Memory B cell (primary cell): ENCODE results near the gene CHMP1B.

Experiments used
- ATAC-seq: fragments of 150-1000 bp; cut with Tn5 transposase; 2 replicates; pipeline ENCODE4 v1.10.0; 2021; ENCODE audit warnings: low read depth, mild to moderate bottlenecking, moderate library complexity
- DNase-seq, 2 donors: peaks; one replicate each; pipeline ENCODE4 v3.0.0; 2022; ENCODE audit warnings: low spot score in 2 of 2
- H3K27ac Mint-ChIP-seq: one replicate; pipeline ENCODE4 v1.8.0; 2022; ENCODE audit warnings: mild to moderate bottlenecking, moderate library complexity, mixed read lengths
- H3K27me3 Mint-ChIP-seq: one replicate; pipeline ENCODE4 v1.8.0; 2022; ENCODE audit warnings: mixed read lengths
- H3K36me3 Mint-ChIP-seq: one replicate; pipeline ENCODE4 v1.8.0; 2022; ENCODE audit warnings: mild to moderate bottlenecking, mixed read lengths
- H3K4me1 Mint-ChIP-seq: one replicate; pipeline ENCODE4 v1.8.0; 2022; ENCODE audit warnings: mixed read lengths
- H3K4me3 Mint-ChIP-seq: one replicate; pipeline ENCODE4 v1.8.0; 2022; ENCODE audit warnings: mild to moderate bottlenecking, moderate library complexity, mixed read lengths
- H3K9me3 Mint-ChIP-seq: one replicate; pipeline ENCODE4 v1.8.0; 2022; ENCODE audit warnings: mixed read lengths

The CHMP1B gene

DNA sequence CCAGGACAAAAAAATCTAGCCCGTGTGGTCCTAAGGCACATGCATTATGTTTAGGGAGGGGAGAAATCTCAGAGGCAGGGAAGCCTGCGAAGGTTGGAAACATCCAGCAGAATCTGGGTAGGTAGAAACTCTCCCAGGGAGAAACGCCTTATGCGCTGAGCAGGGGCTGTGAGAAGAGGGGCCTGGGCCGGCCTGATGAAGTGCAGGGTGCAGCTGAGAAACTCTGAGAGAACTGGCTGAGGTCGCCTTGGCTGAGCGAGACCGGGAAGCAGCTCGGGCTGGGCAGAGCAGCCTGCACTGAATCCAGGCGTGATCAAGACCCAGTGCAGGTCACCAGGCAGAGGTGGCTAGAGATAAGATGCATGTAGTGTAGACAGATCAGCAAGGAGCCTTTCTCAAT, 15.1 kb downstream of the CHMP1B start:
- Mint-ChIP-seq H3K36me3 (no peaks in the 10 kb centered on the region), H3K4me1 (peaks cover 5% of the 10 kb centered on the region), H3K27ac (no peak overlapping the region), H3K4me3 (no peak overlapping the region), H3K9me3 (no peaks in the 10 kb centered on the region), H3K27me3 (peaks cover 11% of the 10 kb centered on the region)
- ATAC-seq, result no peak
- no peak for DNase-seq

DNA sequence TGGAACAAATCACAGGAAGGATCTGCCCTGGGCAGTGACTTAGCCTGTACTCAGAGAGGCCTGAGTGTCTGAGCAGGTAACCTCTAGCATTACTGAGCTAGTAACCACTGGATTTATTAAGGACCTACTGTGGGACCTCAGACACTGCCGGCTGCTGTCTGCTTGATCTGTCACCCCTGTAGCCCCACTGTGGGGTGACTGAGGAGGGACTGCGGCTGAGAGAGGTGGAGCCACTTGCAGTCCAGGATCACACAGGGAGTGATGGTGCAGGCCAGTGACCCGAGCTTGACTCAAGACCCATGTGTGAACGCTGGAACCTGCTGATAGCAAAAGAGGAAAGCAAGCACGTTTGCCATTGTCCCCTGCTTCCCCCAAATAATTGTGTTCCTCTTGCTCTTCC, 15.6 kb downstream of the CHMP1B start:
- Mint-ChIP-seq H3K4me3 (no peak overlapping the region), H3K4me1 (peaks cover 6% of the 10 kb centered on the region), H3K27ac (no peak overlapping the region), H3K9me3 (no peaks in the 10 kb centered on the region), H3K27me3 (peaks cover 9% of the 10 kb centered on the region), H3K36me3 (no peaks in the 10 kb centered on the region)
- DNase-seq (no peak), ATAC-seq (no peak)

- DNase-seq, result no peak
- Mint-ChIP-seq H3K4me1 (peaks cover 9% of the 10 kb centered on the region), H3K4me3 (no peak overlapping the region), H3K27me3 (peaks cover 8% of the 10 kb centered on the region), H3K9me3 (no peaks in the 10 kb centered on the region), H3K36me3 (no peaks in the 10 kb centered on the region), H3K27ac (peak overlapping the region; percentile 45)
- ATAC-seq, result peak; percentile 82
These were observed 17.0 kb downstream of the CHMP1B start for GRCh38 chr18:11868230-11868629.

GRCh38 chr18:11871501-11871900, 20.3 kb downstream of the CHMP1B start:
- H3K27me3 Mint-ChIP-seq, result peaks cover 7% of the 10 kb centered on the region
- H3K9me3 Mint-ChIP-seq, result no peaks in the 10 kb centered on the region
- H3K4me3 Mint-ChIP-seq, result no peak overlapping the region
- H3K27ac Mint-ChIP-seq, result no peak overlapping the region
- DNase-seq, result no peak
- no peaks in the 10 kb centered on the region for H3K36me3 Mint-ChIP-seq
- ATAC-seq, result no peak
- H3K4me1 Mint-ChIP-seq, result peaks cover 9% of the 10 kb centered on the region

DNA sequence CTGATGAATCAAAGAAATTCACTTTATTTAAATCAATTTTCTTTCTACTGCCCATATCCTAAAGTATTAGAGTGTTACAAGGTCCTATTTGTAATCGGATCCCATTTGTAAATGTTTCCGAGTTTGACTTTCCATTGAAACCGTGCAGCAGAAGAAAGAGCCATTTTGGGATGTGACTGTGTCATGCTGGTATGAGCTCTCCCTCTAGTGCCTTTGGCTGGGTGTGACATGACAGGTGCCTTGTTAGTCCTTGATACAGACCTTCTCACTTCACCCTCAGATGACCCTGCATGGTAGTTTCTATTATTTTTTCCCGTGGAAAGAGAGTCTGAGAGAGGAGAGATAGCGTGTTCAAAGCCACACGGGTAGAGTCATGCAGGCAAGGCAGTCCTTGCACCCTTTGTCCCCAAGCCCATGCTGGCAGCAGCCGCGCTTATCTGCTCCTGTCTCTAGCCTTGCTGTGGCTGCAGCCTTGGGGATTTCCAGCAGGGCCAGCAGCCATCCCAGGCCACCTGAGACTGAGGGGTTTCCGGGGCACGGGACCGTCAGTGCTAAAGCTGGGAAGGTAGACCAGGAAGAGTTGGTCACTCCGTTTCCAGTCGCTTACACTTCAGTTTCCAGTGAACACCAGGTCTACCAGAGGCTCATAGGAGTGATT, 21.4 kb downstream of the CHMP1B start:
- peaks cover 2% of the 10 kb centered on the region for H3K36me3 Mint-ChIP-seq
- no peaks in the 10 kb centered on the region for H3K9me3 Mint-ChIP-seq
- DNase-seq (peak in 1 of 2 donors; percentile 5), ATAC-seq (peak; percentile 51)
- no peak overlapping the region for H3K27ac Mint-ChIP-seq
- peaks cover 9% of the 10 kb centered on the region for H3K4me1 Mint-ChIP-seq
- peaks cover 7% of the 10 kb centered on the region for H3K27me3 Mint-ChIP-seq
- H3K4me3 Mint-ChIP-seq, result no peak overlapping the region

GRCh38 chr18:11873670-11874340, 22.6 kb downstream of the CHMP1B start:
- DNase-seq (no peak), ATAC-seq (no peak)
- H3K27me3 Mint-ChIP-seq, result peaks cover 3% of the 10 kb centered on the region
- no peaks in the 10 kb centered on the region for H3K9me3 Mint-ChIP-seq
- peaks cover 5% of the 10 kb centered on the region for H3K4me1 Mint-ChIP-seq
- peaks cover 2% of the 10 kb centered on the region for H3K36me3 Mint-ChIP-seq
- no peak overlapping the region for H3K4me3 Mint-ChIP-seq
- no peak overlapping the region for H3K27ac Mint-ChIP-seq

GRCh38 chr18:11874676-11875075, 23.5 kb downstream of the CHMP1B start:
- Mint-ChIP-seq H3K4me1 (peaks cover 5% of the 10 kb centered on the region), H3K27ac (no peak overlapping the region), H3K9me3 (no peaks in the 10 kb centered on the region), H3K27me3 (peaks cover 2% of the 10 kb centered on the region), H3K4me3 (no peak overlapping the region), H3K36me3 (peaks cover 2% of the 10 kb centered on the region)
- DNase-seq, result no peak
- no peak for ATAC-seq

DNA sequence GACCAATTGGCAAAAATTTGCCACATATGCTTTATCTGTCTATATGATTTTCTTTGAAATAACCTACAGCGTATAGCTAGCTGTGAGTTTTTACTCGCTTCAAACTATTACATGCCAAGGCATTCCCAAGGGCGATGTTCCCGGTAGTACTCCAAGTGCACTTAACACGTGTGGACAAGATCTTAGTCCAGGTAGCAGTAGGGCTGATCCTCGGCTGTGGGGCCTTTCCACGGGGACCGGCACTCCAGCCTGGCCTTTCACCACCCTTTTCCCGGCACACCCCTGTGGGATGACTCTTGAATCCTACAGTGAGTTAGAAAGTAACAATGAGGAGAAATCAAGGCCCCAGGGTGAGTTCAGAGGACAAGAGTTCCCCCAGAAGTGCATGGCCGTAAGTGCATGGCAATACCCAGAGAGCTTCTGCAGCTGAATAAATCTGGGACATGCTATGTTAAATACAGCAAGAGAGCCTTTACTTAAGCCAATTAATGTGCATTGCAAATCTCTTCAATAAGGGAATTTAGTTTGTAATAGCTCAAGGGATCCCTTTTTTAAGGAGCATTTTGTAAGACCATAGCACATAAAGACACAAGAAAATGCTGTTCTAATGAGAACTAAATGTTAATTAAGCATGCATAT, 26.4 kb downstream of the CHMP1B start:
- H3K4me1 Mint-ChIP-seq, result peaks cover 4% of the 10 kb centered on the region
- DNase-seq (no peak), ATAC-seq (no peak)
- H3K4me3 Mint-ChIP-seq, result no peak overlapping the region
- H3K27me3 Mint-ChIP-seq, result peaks cover 2% of the 10 kb centered on the region
- peaks cover 2% of the 10 kb centered on the region for H3K36me3 Mint-ChIP-seq
- no peak overlapping the region for H3K27ac Mint-ChIP-seq
- H3K9me3 Mint-ChIP-seq, result no peaks in the 10 kb centered on the region

DNA sequence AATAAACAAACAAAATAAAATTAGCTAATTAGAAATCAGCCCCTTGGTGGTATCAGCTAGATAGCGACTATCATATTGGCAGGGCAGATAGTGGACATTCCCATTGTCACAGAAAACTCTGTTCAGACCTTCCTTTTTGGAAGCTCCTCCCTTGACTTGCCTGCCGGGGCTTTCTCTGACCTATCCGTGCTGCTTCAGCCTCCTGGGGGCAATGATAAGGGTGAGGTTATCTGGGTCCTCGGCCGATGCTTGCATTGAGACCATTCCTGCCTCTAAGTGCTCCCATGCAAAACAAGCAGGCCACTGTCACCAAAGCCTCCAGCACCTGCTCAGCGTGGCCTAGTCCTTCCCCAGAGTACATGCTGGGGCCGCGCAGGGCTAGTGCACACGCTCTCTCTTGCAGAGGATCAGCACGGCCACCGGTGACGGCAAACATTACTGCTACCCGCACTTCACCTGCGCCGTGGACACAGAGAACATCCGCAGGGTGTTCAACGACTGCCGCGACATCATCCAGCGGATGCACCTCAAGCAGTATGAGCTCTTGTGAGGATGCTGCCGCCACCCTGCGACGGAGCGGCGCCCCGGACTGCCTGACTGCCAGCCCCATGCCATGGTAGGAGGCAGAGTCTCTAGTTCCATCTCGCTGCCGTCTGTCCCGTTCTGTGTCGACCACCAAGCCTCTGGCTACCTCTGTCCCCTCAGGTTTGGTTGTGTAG, 29.5 kb downstream of the CHMP1B start:
- ATAC-seq (no peak), DNase-seq (no peak)
- peaks cover 10% of the 10 kb centered on the region for H3K36me3 Mint-ChIP-seq
- no peaks in the 10 kb centered on the region for H3K9me3 Mint-ChIP-seq
- peaks cover 17% of the 10 kb centered on the region for H3K4me1 Mint-ChIP-seq
- H3K27ac Mint-ChIP-seq, result no peak overlapping the region
- no peaks in the 10 kb centered on the region for H3K27me3 Mint-ChIP-seq
- H3K4me3 Mint-ChIP-seq, result no peak overlapping the region

DNA sequence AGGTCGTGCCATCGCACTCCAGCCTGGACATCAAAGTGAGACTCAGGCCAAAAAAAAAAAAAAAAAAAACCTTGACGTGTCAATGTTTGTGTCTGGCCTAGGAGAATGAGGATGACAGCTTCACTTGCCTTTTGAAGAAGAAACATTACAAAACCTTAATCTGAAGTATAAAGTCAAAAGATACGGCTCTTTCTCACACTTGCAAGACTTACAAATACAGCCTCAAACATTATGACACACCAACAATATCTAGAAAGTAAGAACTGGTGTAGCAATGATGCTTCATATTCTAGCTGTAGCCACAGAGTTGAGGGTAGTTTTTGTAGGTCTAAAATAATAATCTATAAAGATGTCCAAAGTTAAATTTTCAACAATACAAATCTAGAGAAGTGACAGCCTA, 31.4 kb downstream of the CHMP1B start:
- H3K4me1 Mint-ChIP-seq, result peaks cover 17% of the 10 kb centered on the region
- ATAC-seq, result no peak

DNA sequence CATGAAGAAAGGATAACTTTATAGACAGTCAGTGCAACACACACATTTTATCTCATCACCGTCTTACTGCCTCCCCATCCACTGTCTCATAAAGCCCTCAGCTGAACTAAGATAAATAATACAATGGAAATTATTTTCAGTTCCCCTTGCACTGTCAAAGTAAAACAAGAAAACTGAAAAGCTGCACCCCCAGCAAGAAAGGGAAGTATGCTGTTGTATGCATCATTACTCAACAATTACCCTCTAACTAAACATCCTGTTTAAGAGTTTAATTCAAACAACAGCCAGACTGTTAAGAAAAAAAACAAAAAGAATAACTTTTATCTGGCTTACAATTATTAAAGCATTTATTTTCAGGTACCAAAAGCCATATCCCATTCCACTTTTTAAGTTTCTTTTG, 31.9 kb downstream of the CHMP1B start:
- Mint-ChIP-seq H3K27ac (peak overlapping the region; percentile 72), H3K4me3 (peak overlapping the region; percentile 4), H3K9me3 (no peaks in the 10 kb centered on the region), H3K27me3 (no peaks in the 10 kb centered on the region), H3K36me3 (peaks cover 14% of the 10 kb centered on the region), H3K4me1 (peaks cover 17% of the 10 kb centered on the region)
- DNase-seq, result peak in 1 of 2 donors; percentile 59
- ATAC-seq, result peak; percentile 99

More for the DNA sequence above, 31.4 kb downstream of the CHMP1B start:
- Mint-ChIP-seq H3K27me3 (no peaks in the 10 kb centered on the region), H3K9me3 (no peaks in the 10 kb centered on the region), H3K27ac (peak overlapping the region; percentile 72), H3K36me3 (peaks cover 12% of the 10 kb centered on the region), H3K4me3 (no peak overlapping the region)
- DNase-seq, result no peak

- H3K4me3 Mint-ChIP-seq, result no peak overlapping the region
- H3K9me3 Mint-ChIP-seq, result no peaks in the 10 kb centered on the region
- ATAC-seq (no peak), DNase-seq (no peak)
- no peaks in the 10 kb centered on the region for H3K27me3 Mint-ChIP-seq
- H3K36me3 Mint-ChIP-seq, result peaks cover 16% of the 10 kb centered on the region
- peaks cover 17% of the 10 kb centered on the region for H3K4me1 Mint-ChIP-seq
- H3K27ac Mint-ChIP-seq, result peak overlapping the region; percentile 9
These were observed 33.3 kb downstream of the CHMP1B start for GRCh38 chr18:11884396-11885030.

DNA sequence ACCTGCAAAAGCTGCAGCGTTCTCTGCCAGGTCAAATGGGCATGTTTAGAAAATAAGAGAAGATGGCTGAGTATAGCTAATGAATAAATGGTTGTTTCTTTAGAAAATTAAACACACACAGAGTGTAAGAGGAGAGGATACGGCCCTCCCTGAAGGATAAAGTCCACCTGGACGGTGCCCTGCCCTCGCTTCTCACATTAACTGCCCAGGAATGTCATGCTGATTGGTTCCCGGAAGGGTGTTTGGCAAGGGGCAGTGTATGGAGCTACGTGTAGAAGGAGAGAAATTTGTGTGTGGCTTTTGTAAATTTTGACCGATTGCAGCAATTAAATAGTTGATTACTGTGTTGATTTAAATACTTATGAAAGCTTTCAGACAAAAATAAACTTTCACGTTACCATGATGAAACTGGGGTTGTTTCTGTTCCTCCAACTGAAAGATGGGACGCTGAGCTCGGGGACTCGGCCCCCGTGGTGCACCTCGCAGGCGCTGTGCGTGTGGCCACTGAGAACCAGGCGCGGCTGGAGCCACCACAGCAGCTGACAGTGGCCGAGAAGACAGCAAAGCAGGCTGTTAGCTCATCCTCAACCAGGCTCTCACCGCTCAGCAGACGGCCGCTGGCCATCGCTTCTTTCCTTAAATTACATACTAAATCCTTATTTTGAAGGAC, 34.2 kb downstream of the CHMP1B start:
- Mint-ChIP-seq H3K36me3 (peaks cover 20% of the 10 kb centered on the region), H3K4me1 (peaks cover 17% of the 10 kb centered on the region), H3K27ac (no peak overlapping the region), H3K27me3 (no peaks in the 10 kb centered on the region), H3K4me3 (no peak overlapping the region), H3K9me3 (no peaks in the 10 kb centered on the region)
- ATAC-seq, result no peak
- no peak for DNase-seq
